ENCODE data around the gene SSB. TPM values are rescaled to one million over a fixed set of nuclear protein-coding genes. Genes with fewer than 3 reads are reported as not detected.

Gene SSB
- polyA plus RNA-seq, 1 donor from 2014 or later, result 214 TPM

Other genes starting within 250 kb of the SSB start
- 50.3 and 69.6 TPM in 2 replicates for gene FASTKD1, start 225.0 kb upstream of the SSB start, polyA plus RNA-seq
- 28.7 and 45.0 TPM in 2 replicates for gene PPIG, start 214.5 kb upstream of the SSB start, polyA plus RNA-seq
- 0.20 and 1.7 TPM in 2 replicates for gene CFAP210, start 104.5 kb upstream of the SSB start, polyA plus RNA-seq
- gene PHOSPHO2, start 104.4 kb upstream of the SSB start, polyA plus RNA-seq, result 15.0 and 25.4 TPM in 2 replicates
- gene KLHL23, start 65.0 kb upstream of the SSB start, polyA plus RNA-seq, result 75.8 and 87.8 TPM in 2 replicates
- 73.8 and 82.2 TPM in 2 replicates for gene METTL5, start 26.0 kb downstream of the SSB start, polyA plus RNA-seq
- gene UBR3, start 28.6 kb downstream of the SSB start, polyA plus RNA-seq, result 62.3 and 75.2 TPM in 2 replicates

Measured in neural cell (in vitro differentiated cells).